HCT116 (cell line): ENCODE data around the gene GPX3. TPM values are rescaled to one million over a fixed set of nuclear protein-coding genes. Genes with fewer than 3 reads are reported as not detected.
A peak's percentile ranks its signal among the peaks of the same experiment; 100 is the strongest.

ENCODE experiments used
- ATAC-seq: fragments of 200-7000 bp; cut with Tn5 transposase; 2 replicates; pipeline ENCODE4 v1.9.1; 2020; ENCODE audit warnings: mild to moderate bottlenecking, moderate library complexity
- BruUV-seq: library from RNA; stranded (reverse); fragments of 400-500 nt; replicated peaks from 2 replicates; lab custom pipeline; 2021; lab: Mats Ljungman, UMichigan
- CTCF ChIA-PET: fragments of 300-600 bp; sonication (Branson Sonifier 250); formaldehyde crosslinking; loops from one replicate; lab custom pipeline; 2021; ENCODE audit warnings: antibody characterized with exemption; lab: Charles Lee
- POLR2A ChIA-PET: fragments of 300-600, 350-600 bp; sonication (Branson Sonifier 250); formaldehyde crosslinking; loops from one replicate; lab custom pipeline; 2021; ENCODE audit warnings: antibody characterized with exemption; lab: Charles Lee
- RAD21 ChIA-PET, 2 experiments: fragments of 300-600 bp; sonication (Branson Sonifier 250); formaldehyde crosslinking; loops; one replicate each; lab custom pipeline; 2023; ENCODE audit warnings: low total read pairs in 2 of 2; ENCODE audit not compliant: uncharacterized antibody in 2 of 2, unreplicated experiment in 2 of 2, low non-redundant PET in 1 of 2; lab: Charles Lee
- DNase-seq: peaks from one replicate; pipeline ENCODE4 v3.0.0-alpha.2; 2010; ENCODE audit warnings: low read depth, low spot score
- H2AFZ ChIP-seq: fragments of 200-600 bp; shearing (Covaris generic), sonication (generic); 2 replicates; pipeline ENCODE4 v1.6.1; 2017; ENCODE audit warnings: low read depth, mixed run types, mixed read lengths, antibody characterized with exemption, low read length; ENCODE audit not compliant: poor library complexity, severe bottlenecking
- H3K27ac ChIP-seq: 2 replicates; pipeline ENCODE4 v1.5.1; 2012; ENCODE audit warnings: low read depth, low read length
- H3K27me3 ChIP-seq: fragments of 200-600 bp; sonication (generic); 2 replicates; pipeline ENCODE4 v1.6.1; 2016; ENCODE audit warnings: mixed run types, low read length, mixed read lengths; ENCODE audit not compliant: insufficient read depth
- H3K36me3 ChIP-seq, 2 experiments: fragments of 200-500 bp in 1 of 2; fragments of 200-600 bp in 1 of 2; sonication (Bioruptor generic) in 1 of 2; sonication (generic) in 1 of 2; 2 replicates each; pipeline versions ENCODE4 v1.5.1 to v1.6.1; 2014 to 2016; ENCODE audit warnings: low read length in 2 of 2, inconsistent platforms in 1 of 2, mixed read lengths in 1 of 2, mixed run types in 1 of 2; ENCODE audit not compliant: insufficient read depth in 2 of 2, control insufficient read depth in 1 of 2
- H3K4me1 ChIP-seq, 2 experiments: fragments of 200-600 bp in 1 of 2; sonication (generic) in 1 of 2; 2 replicates each; pipeline versions ENCODE4 v1.5.1 to v1.6.1; 2012 to 2017; ENCODE audit warnings: low read length in 2 of 2, inconsistent platforms in 1 of 2, mild to moderate bottlenecking in 1 of 2, mixed read lengths in 1 of 2, mixed run types in 1 of 2, moderate library complexity in 1 of 2; ENCODE audit not compliant: insufficient read depth in 2 of 2, control insufficient read depth in 1 of 2
- H3K4me2 ChIP-seq: fragments of 200-600 bp; sonication (generic); 2 replicates; pipeline ENCODE4 v1.6.1; 2017; ENCODE audit warnings: mixed run types, low read length, mixed read lengths
- H3K4me3 ChIP-seq, 2 experiments: fragments of 200-600 bp in 1 of 2; sonication (generic) in 1 of 2; replicated peaks in 1 of 2; 2 replicates each; pipeline ENCODE4 v1.5.1; 2011 to 2016; ENCODE audit warnings: low read length in 2 of 2, control low read depth in 1 of 2, low read depth in 1 of 2, mild to moderate bottlenecking in 1 of 2, mixed read lengths in 1 of 2, mixed run types in 1 of 2
- H3K79me2 ChIP-seq: fragments of 200-600 bp; sonication (generic); 2 replicates; pipeline ENCODE4 v1.6.1; 2017; ENCODE audit warnings: mild to moderate bottlenecking, mixed run types, low read length, moderate library complexity, mixed read lengths; ENCODE audit not compliant: insufficient read depth
- H3K9ac ChIP-seq: fragments of 200-600 bp; sonication (generic); 2 replicates; pipeline ENCODE4 v1.6.1; 2016; ENCODE audit warnings: low read length, mixed read lengths
- H3K9me2 ChIP-seq: fragments of 200-600 bp; sonication (generic), shearing (Covaris generic); 2 replicates; pipeline ENCODE4 v1.6.1; 2017; ENCODE audit warnings: mixed run types, mild to moderate bottlenecking, moderate library complexity; ENCODE audit not compliant: insufficient read depth
- H3K9me3 ChIP-seq, 2 experiments: fragments of 200-500 bp in 1 of 2; fragments of 200-600 bp in 1 of 2; sonication (Bioruptor generic) in 1 of 2; sonication (generic) in 1 of 2; 2 replicates each; pipeline ENCODE4 v1.6.1; 2014 to 2017; ENCODE audit warnings: low read length in 2 of 2, mixed read lengths in 2 of 2, inconsistent platforms in 1 of 2, low read depth in 1 of 2, mild to moderate bottlenecking in 1 of 2, mixed run types in 1 of 2, moderate library complexity in 1 of 2; ENCODE audit not compliant: control insufficient read depth in 1 of 2, insufficient read depth in 1 of 2
- H4K20me1 ChIP-seq: fragments of 200-600 bp; sonication (generic), shearing (Covaris generic); 2 replicates; pipeline ENCODE4 v1.6.1; 2017; ENCODE audit warnings: mixed run types, mild to moderate bottlenecking, moderate library complexity; ENCODE audit not compliant: insufficient read depth
- CEBPB ChIP-seq: IDR thresholded peaks from 2 replicates; pipeline ENCODE4 v1.6.1; 2012; ENCODE audit warnings: low read depth
- REST ChIP-seq: IDR thresholded peaks from 2 replicates; pipeline ENCODE4 v1.6.1; 2012; ENCODE audit warnings: low read depth
- ZNF274 ChIP-seq: fragments of 200-500 bp; sonication (Bioruptor generic); IDR thresholded peaks from 2 replicates; pipeline ENCODE4 v1.6.1; 2014; ENCODE audit warnings: mild to moderate bottlenecking, low read depth, low read length, inconsistent platforms
- intact Hi-C: fragments of 100-400 bp; cut with micrococcal nuclease; formaldehyde crosslinking; loops from 2 replicates; pipeline ENCODE4 v1.10.0; 2022
- total RNA-seq: library from RNA; stranded (reverse); gene quantifications from one replicate; pipeline ENCODE4 v1.2.1, GENCODE V29; 2021; ENCODE audit not compliant: unreplicated experiment
- TF ChIP-seq, protein P1 (sequence below), 3 experiments: fragments of 200-600 bp in 1 of 3; sonication (generic) in 1 of 3; IDR thresholded peaks in 2 of 3; conservative IDR thresholded peaks in 1 of 3; 2 replicates each; pipeline ENCODE4 v1.5.1; 2012 to 2017; ENCODE audit warnings: low read depth in 2 of 3, low read length in 2 of 3, antibody characterized with exemption in 1 of 3, borderline replicate concordance in 1 of 3, control low read depth in 1 of 3, mild to moderate bottlenecking in 1 of 3, mixed read lengths in 1 of 3, mixed run types in 1 of 3, moderate library complexity in 1 of 3; ENCODE audit not compliant: insufficient read depth in 1 of 3
- TF ChIP-seq, protein P2 (sequence below): IDR thresholded peaks from 2 replicates; pipeline ENCODE4 v1.6.1; 2012

Gene GPX3
- total RNA-seq, 1 experiment from 2014 or later, result 0.96 TPM

GRCh38 chr5:151041577-151042268 lies 21.3 kb downstream of the GPX3 start:
- Histone ChIP-seq H2AFZ (no peak overlapping the region), H3K4me2 (peak overlapping the region; percentile 14; the same call in 1 of the 2 replicates), H3K9ac (no peak overlapping the region), H3K36me3 (peaks cover 6 to 11% of the 10 kb centered on the region in 2 experiments; a peak in 3 of 4 replicates), H3K9me2 (no peaks in the 10 kb centered on the region), H3K79me2 (no peaks in the 10 kb centered on the region), H3K4me3 (no peak overlapping the region), H3K4me1 (peaks cover 4 to 55% of the 10 kb centered on the region in 2 experiments; a peak in 3 of 4 replicates), H3K9me3 (no peaks in the 10 kb centered on the region), H4K20me1 (no peaks in the 10 kb centered on the region), H3K27me3 (no peaks in the 10 kb centered on the region), H3K27ac (no peak overlapping the region)
- POLR2A ChIA-PET, result no interaction called here
- TF ChIP-seq, protein P1, sequence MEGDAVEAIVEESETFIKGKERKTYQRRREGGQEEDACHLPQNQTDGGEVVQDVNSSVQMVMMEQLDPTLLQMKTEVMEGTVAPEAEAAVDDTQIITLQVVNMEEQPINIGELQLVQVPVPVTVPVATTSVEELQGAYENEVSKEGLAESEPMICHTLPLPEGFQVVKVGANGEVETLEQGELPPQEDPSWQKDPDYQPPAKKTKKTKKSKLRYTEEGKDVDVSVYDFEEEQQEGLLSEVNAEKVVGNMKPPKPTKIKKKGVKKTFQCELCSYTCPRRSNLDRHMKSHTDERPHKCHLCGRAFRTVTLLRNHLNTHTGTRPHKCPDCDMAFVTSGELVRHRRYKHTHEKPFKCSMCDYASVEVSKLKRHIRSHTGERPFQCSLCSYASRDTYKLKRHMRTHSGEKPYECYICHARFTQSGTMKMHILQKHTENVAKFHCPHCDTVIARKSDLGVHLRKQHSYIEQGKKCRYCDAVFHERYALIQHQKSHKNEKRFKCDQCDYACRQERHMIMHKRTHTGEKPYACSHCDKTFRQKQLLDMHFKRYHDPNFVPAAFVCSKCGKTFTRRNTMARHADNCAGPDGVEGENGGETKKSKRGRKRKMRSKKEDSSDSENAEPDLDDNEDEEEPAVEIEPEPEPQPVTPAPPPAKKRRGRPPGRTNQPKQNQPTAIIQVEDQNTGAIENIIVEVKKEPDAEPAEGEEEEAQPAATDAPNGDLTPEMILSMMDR (IDR thresholded peaks at IDR 0.05 in 2 of 3, conservative IDR thresholded peaks at IDR 0.05 in 1 of 3; ENCODE audit: borderline replicate concordance in 1 of 3, insufficient read depth in 1 of 3, low read depth in 2 of 3, low read length in 2 of 3), result no peak
- TF ChIP-seq, protein P2, sequence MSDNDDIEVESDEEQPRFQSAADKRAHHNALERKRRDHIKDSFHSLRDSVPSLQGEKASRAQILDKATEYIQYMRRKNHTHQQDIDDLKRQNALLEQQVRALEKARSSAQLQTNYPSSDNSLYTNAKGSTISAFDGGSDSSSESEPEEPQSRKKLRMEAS, result no peak
- TF ChIP-seq ZNF274, result no peak
- TF ChIP-seq REST, result no peak
- peak; percentile 51 for TF ChIP-seq CEBPB
- CTCF ChIA-PET, result interaction anchor here (1.2 to 3.6 kb wide), 3 partner anchors 10 to 85 kb away, joined by 3 to 12 read pairs (median 7); no protein-coding TSS in a partner anchor
- RAD21 ChIA-PET, result no interaction called here
- ATAC-seq, result no peak
- intact Hi-C loops, result loop anchor here (10.0 kb wide), 1 partner anchor 587 kb away; no protein-coding TSS in a partner anchor
- DNase-seq, result no peak
- no TSS peak for BruUV-seq
